BLaER1 (cell line): Measurements from ENCODE around the gene LRRN1.
"Not testable (repeated sequence)": the region's sequence is repeated elsewhere in the genome, so short reads cannot be mapped to it uniquely, and the experiment has no call there.

ENCODE experiments used
- H3K27ac ChIP-seq: shearing (Covaris generic); formaldehyde crosslinking; 2 replicates; pipeline ENCODE4 v1.8.1; 2022
- H3K27me3 ChIP-seq: shearing (Covaris generic); formaldehyde crosslinking; 2 replicates; pipeline ENCODE4 v1.8.1; 2022
- H3K36me3 ChIP-seq: shearing (Covaris generic); formaldehyde crosslinking; 2 replicates; pipeline ENCODE4 v1.8.1; 2022
- H3K4me1 ChIP-seq: shearing (Covaris generic); formaldehyde crosslinking; 2 replicates; pipeline ENCODE4 v1.8.1; 2022
- H3K4me2 ChIP-seq: shearing (Covaris generic); formaldehyde crosslinking; 2 replicates; pipeline ENCODE4 v1.8.1; 2022
- H3K4me3 ChIP-seq: shearing (Covaris generic); formaldehyde crosslinking; 2 replicates; pipeline ENCODE4 v1.8.1; 2022
- H3K9ac ChIP-seq: shearing (Covaris generic); formaldehyde crosslinking; 2 replicates; pipeline ENCODE4 v1.8.1; 2022
- H3K9me3 ChIP-seq: shearing (Covaris generic); formaldehyde crosslinking; 2 replicates; pipeline ENCODE4 v1.8.1; 2022
- H4K20me1 ChIP-seq: shearing (Covaris generic); formaldehyde crosslinking; 2 replicates; pipeline ENCODE4 v1.8.1; 2022
- Cebpa-rat ChIP-seq: shearing (Covaris generic); IDR thresholded peaks from 2 replicates; pipeline ENCODE4 v1.8.1; 2022

The LRRN1 gene

DNA sequence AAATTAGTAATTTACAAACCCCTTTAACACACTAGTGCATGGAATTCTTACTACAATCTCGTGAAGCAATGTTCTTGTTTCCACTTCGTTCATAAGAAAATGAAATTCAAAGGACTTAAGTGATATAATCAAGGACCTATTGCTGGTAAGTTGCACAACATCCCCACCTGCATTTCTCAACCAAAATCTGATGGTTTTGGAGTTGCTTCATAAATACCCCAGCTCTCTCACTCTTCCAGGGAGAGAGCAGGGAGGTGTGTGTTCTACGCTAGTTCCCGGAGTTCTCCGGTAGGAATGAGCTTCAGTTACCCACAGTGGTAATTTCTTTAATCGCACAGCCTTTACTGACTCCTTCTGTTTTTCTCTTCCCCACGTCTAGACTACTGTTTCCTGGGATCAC lies 81.8 kb downstream of the LRRN1 start:
- H3K36me3 ChIP-seq = no peaks in the 10 kb centered on the region
- no peaks in the 10 kb centered on the region for H4K20me1 ChIP-seq
- no peak overlapping the region for H3K9ac ChIP-seq
- no peaks in the 10 kb centered on the region for H3K9me3 ChIP-seq
- no peak for TF ChIP-seq Cebpa-rat
- no peak overlapping the region for H3K4me3 ChIP-seq
- H3K27ac ChIP-seq = no peak overlapping the region
- no peak overlapping the region for H3K4me2 ChIP-seq
- no peaks in the 10 kb centered on the region for H3K4me1 ChIP-seq
- no peaks in the 10 kb centered on the region for H3K27me3 ChIP-seq

DNA sequence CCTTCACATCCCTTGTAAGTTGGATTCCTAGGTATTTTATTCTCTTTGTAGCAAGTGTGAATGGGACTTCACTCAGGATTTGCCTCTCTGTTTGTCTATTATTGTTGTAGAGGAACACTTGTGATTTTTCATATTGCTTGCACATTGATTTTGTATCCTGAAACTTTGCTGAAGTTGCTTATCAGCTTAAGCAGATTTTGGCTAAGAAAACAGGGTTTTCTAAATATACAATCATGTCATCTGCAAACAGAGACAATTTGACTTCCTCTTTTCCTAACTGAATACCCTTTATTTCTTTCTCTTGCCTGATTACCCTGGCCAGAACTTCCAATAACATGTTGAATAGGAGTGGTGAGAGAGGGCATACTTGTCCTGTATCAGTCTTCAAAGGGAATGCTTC lies 88.1 kb downstream of the LRRN1 start:
- H3K4me3 ChIP-seq, H3K4me2 ChIP-seq, H3K9me3 ChIP-seq, H3K27me3 ChIP-seq, H3K27ac ChIP-seq, H3K9ac ChIP-seq, H4K20me1 ChIP-seq, H3K36me3 ChIP-seq, H3K4me1 ChIP-seq: not testable (repeated sequence)

DNA sequence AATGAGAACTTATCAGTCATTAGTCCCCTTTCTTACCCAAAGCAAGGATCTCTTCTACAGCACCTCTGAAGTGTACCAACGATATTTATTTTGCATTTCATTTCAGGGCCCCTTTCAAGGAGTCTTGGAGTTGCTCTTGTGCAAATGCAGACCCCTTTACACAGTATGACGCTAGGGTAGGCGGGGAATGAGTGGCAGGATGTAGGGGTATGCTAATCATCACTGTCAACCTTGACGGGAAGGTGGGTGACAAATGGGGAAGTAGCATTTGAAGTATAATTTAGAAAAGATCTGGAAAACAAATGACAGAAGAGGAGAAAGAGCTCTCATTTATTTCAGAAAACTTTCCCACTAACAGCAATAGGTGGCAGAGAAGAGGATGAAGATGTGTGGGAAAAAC lies 94.4 kb downstream of the LRRN1 start:
- Histone ChIP-seq H3K27ac (no peak overlapping the region), H3K9me3 (no peaks in the 10 kb centered on the region), H3K4me1 (no peaks in the 10 kb centered on the region), H3K4me2 (no peak overlapping the region), H3K36me3 (no peaks in the 10 kb centered on the region), H3K27me3 (no peaks in the 10 kb centered on the region), H3K9ac (no peak overlapping the region), H4K20me1 (no peaks in the 10 kb centered on the region), H3K4me3 (no peak overlapping the region)
- no peak for TF ChIP-seq Cebpa-rat
